ENCODE data around the gene ORC3. TPM values are rescaled to one million over a fixed set of nuclear protein-coding genes. Genes with fewer than 3 reads are reported as not detected.

Gene ORC3
- total RNA-seq, 1 donor from 2014 or later: 34.9 TPM

Other genes with a start within 250 kb of the ORC3 start
- gene C6orf163, start 245.3 kb upstream of the ORC3 start, total RNA-seq: 7.7 TPM
- 1.3 TPM for gene CFAP206, start 182.2 kb upstream of the ORC3 start, total RNA-seq
- gene SLC35A1, start 117.2 kb upstream of the ORC3 start, total RNA-seq: 35.3 TPM
- gene RARS2, start 148 bp upstream of the ORC3 start, total RNA-seq: 46.5 TPM
- gene AKIRIN2, start 112.1 kb downstream of the ORC3 start, total RNA-seq: 38.5 TPM

All from ureter (tissue), 1 donor.